Aorta (tissue), 5 donors: ENCODE measurements around the gene SS18L1. TPM values are rescaled to one million over a fixed set of nuclear protein-coding genes. Genes with fewer than 3 reads are reported as not detected.

ENCODE experiments used
- ATAC-seq: fragments of 200-7000 bp; cut with Tn5 transposase; one replicate; pipeline ENCODE4 v1.9.1; 2022; ENCODE audit warnings: moderate library complexity; ENCODE audit not compliant: low FRiP score
- DNase-seq, 2 donors: peaks; one replicate each; pipeline ENCODE4 v3.0.0-alpha.2; 2020
- H3K27ac ChIP-seq, 2 donors: one replicate each; pipeline ENCODE4 v1.5.1; 2013; ENCODE audit warnings: low read length in 2 of 2, mild to moderate bottlenecking in 2 of 2, moderate library complexity in 2 of 2, control low read depth in 1 of 2, inconsistent platforms in 1 of 2, low read depth in 1 of 2
- H3K27me3 ChIP-seq, 2 donors: one replicate each; pipeline ENCODE4 v1.6.1; 2013; ENCODE audit warnings: control low read depth in 1 of 2, low read length in 1 of 2, mild to moderate bottlenecking in 1 of 2, moderate library complexity in 1 of 2; ENCODE audit not compliant: insufficient read depth in 2 of 2, control insufficient read depth in 1 of 2
- H3K36me3 ChIP-seq, 2 donors: one replicate each; pipeline ENCODE4 v1.6.1; 2013; ENCODE audit warnings: control low read depth in 1 of 2, low read length in 1 of 2, mild to moderate bottlenecking in 1 of 2; ENCODE audit not compliant: insufficient read depth in 2 of 2, control insufficient read depth in 1 of 2
- H3K4me1 ChIP-seq, 2 donors: one replicate each; pipeline ENCODE4 v1.6.1; 2013; ENCODE audit warnings: low read length in 2 of 2, control low read depth in 1 of 2, mild to moderate bottlenecking in 1 of 2, moderate library complexity in 1 of 2; ENCODE audit not compliant: insufficient read depth in 2 of 2, control insufficient read depth in 1 of 2
- H3K4me3 ChIP-seq, 2 donors: one replicate each; pipeline ENCODE4 v1.5.1; 2013; ENCODE audit warnings: low read length in 2 of 2, control low read depth in 1 of 2, mild to moderate bottlenecking in 1 of 2
- H3K9me3 ChIP-seq: one replicate; pipeline ENCODE4 v1.6.1; 2013; ENCODE audit warnings: mild to moderate bottlenecking, low read length; ENCODE audit not compliant: control insufficient read depth
- WGBS, 2 donors: extraction: QIAGEN DNeasy Blood & Tissue Kit; methylation state at CpG; one replicate each; pipeline ENCODE4 v1.1.7; 2013; 5-methylcytosine and 5-hydroxymethylcytosine counted together
- intact Hi-C, 2 donors: fragments of 100-400 bp; cut with DNase I; formaldehyde crosslinking; loops; one replicate each; pipeline versions ENCODE4 v1.14.2 to v1.15.0; 2022
- polyA plus RNA-seq, 2 donors: library from polyadenylated mRNA; stranded (reverse); fragments of 200-250 nt; gene quantifications; one replicate each; pipeline ENCODE4 v1.2.3, GENCODE V29; 2013
- total RNA-seq, 2 donors: library from RNA; stranded (reverse); fragmentation: NEBNext Ultra II Directional; extraction: Animal tissue kit (Norgen Biotek cat#: 25700); gene quantifications; one replicate each; pipeline ENCODE4 v1.2.1, GENCODE V29; 2021
- donor health status: healthy with polysubstance abuse.
- donor health status: Bipolar disorder and iron deficiency.
- donor health status: DM: no; HTN: no; CAD: no.
- donor health status: DM: no; HTN: no; CAD: no.
- donor health status: DM: yes; HTN: yes; CAD: no.

The SS18L1 gene
- total and polyA plus RNA-seq, 4 donors: 4.9 to 19.1 (median 11.1) TPM

- no peak for DNase-seq
- no peaks in the 10 kb centered on the region for H3K9me3 ChIP-seq
- no peaks in the 10 kb centered on the region for H3K27me3 ChIP-seq
- H3K4me3 ChIP-seq: no peak overlapping the region
- no peak overlapping the region for H3K27ac ChIP-seq
- H3K4me1 ChIP-seq: no peaks in the 10 kb centered on the region
- intact Hi-C loops: loop anchor here (5.0 kb wide), 4 partner anchors 43 to 127 kb away; partner anchors contain the start of genes TAF4 (in 2 of the 2) and MTG2 (in 1 of the 2)
- no peak for ATAC-seq
- 85 to 91% methylated on average over 12 to 13 of the region's 13 CpGs for WGBS, 2 donors
- H3K36me3 ChIP-seq: peaks cover 0 to 16% of the 10 kb centered on the region in 2 donors
These were observed 3.9 kb upstream of the SS18L1 start for GRCh38 chr20:62139636-62140035.

- H3K9me3 ChIP-seq: no peaks in the 10 kb centered on the region
- intact Hi-C loops: loop anchor here in 1 of 2 donors (5.0 kb wide), 1 partner anchor 41 kb away; the partner anchor contains the start of gene MTG2
- no peaks in the 10 kb centered on the region for H3K27me3 ChIP-seq
- WGBS, 2 donors: 72 to 80% methylated on average over 7 of the region's 7 CpGs
- ATAC-seq: no peak
- H3K4me3 ChIP-seq: no peak overlapping the region
- peaks cover 0 to 16% of the 10 kb centered on the region in 2 donors for H3K36me3 ChIP-seq
- no peak for DNase-seq
- H3K4me1 ChIP-seq: no peaks in the 10 kb centered on the region
- H3K27ac ChIP-seq: no peak overlapping the region
These were observed 2.5 kb upstream of the SS18L1 start for GRCh38 chr20:62141043-62141396.

GRCh38 chr20:62141397-62142251, 1.9 kb upstream of the SS18L1 start:
- DNase-seq: no peak
- intact Hi-C loops: loop anchor here in 1 of 2 donors (5.0 kb wide), 1 partner anchor 41 kb away; the partner anchor contains the start of gene MTG2
- no peak for ATAC-seq
- Histone ChIP-seq H3K4me1 (no peaks in the 10 kb centered on the region), H3K27me3 (no peaks in the 10 kb centered on the region), H3K27ac (no peak overlapping the region), H3K4me3 (peak overlapping the region; percentile 96 to 98), H3K36me3 (peaks cover 0 to 16% of the 10 kb centered on the region in 2 donors), H3K9me3 (no peaks in the 10 kb centered on the region)
- WGBS, 2 donors: 21 to 25% methylated on average over 14 of the region's 14 CpGs

GRCh38 chr20:62142252-62143080, 1.1 kb upstream of the SS18L1 start:
- Histone ChIP-seq H3K27ac (peak overlapping the region; percentile 41 to 93), H3K4me1 (no peaks in the 10 kb centered on the region), H3K9me3 (no peaks in the 10 kb centered on the region), H3K36me3 (peaks cover 0 to 16% of the 10 kb centered on the region in 2 donors), H3K4me3 (peak overlapping the region; percentile 96 to 98), H3K27me3 (no peaks in the 10 kb centered on the region)
- WGBS, 2 donors: 0% methylated on average over 52 to 71 of the region's 71 CpGs
- DNase-seq: no peak
- peak; percentile 27 for ATAC-seq
- intact Hi-C loops: loop anchor here in 1 of 2 donors (5.0 kb wide), 1 partner anchor 40 kb away; the partner anchor contains the start of gene MTG2

- Histone ChIP-seq H3K9me3 (no peaks in the 10 kb centered on the region), H3K36me3 (peaks cover 0 to 6% of the 10 kb centered on the region in 2 donors), H3K4me1 (no peaks in the 10 kb centered on the region), H3K27ac (peak overlapping the region; percentile 28 to 93), H3K4me3 (peak overlapping the region; percentile 86 to 96), H3K27me3 (no peaks in the 10 kb centered on the region)
- no peak for ATAC-seq
- WGBS, 2 donors: 0 to 1% methylated on average over 70 to 104 of the region's 104 CpGs
- peak; percentile 77 to 91 for DNase-seq
- intact Hi-C loops: loop anchor here in 1 of 2 donors (2.0 to 5.0 kb wide), 2 partner anchors 38 to 93 kb away; partner anchors contain the start of gene MTG2
These were observed 622 bp downstream of the SS18L1 start for GRCh38 chr20:62143957-62144825.

GRCh38 chr20:62145688-62146018, 2.1 kb downstream of the SS18L1 start:
- Histone ChIP-seq H3K36me3 (no peaks in the 10 kb centered on the region), H3K4me1 (no peaks in the 10 kb centered on the region), H3K9me3 (no peaks in the 10 kb centered on the region), H3K4me3 (no peak overlapping the region), H3K27ac (no peak overlapping the region), H3K27me3 (no peaks in the 10 kb centered on the region)
- intact Hi-C loops: loop anchor here in 1 of 2 donors (2.0 kb wide), 1 partner anchor 91 kb away; no protein-coding TSS in a partner anchor
- DNase-seq: no peak
- WGBS, 2 donors: 92 to 95% methylated on average over 7 of the region's 7 CpGs
- no peak for ATAC-seq

- 93 to 96% methylated on average over 20 to 22 of the region's 22 CpGs for WGBS, 2 donors
- Histone ChIP-seq H3K9me3 (no peaks in the 10 kb centered on the region), H3K27me3 (no peaks in the 10 kb centered on the region), H3K36me3 (no peaks in the 10 kb centered on the region), H3K4me1 (no peaks in the 10 kb centered on the region), H3K27ac (no peak overlapping the region), H3K4me3 (no peak overlapping the region)
- ATAC-seq (no peak), DNase-seq (no peak)
- intact Hi-C loops: no loop called here
These were observed 2.6 kb downstream of the SS18L1 start for GRCh38 chr20:62146019-62146755.
